Natural killer cell treated with Interleukin-12 subunit alpha and Interleukin-12 subunit beta and Interleukin-15 and Interleukin-18, amount 100 ng/mL, for 72 hours (primary cell): Measurements from ENCODE around the gene ZNF787. TPM values are rescaled to one million over a fixed set of nuclear protein-coding genes. Genes with fewer than 3 reads are reported as not detected.
"Not testable (repeated sequence)": the region's sequence is repeated elsewhere in the genome, so short reads cannot be mapped to it uniquely, and the experiment has no call there.

Experiments
- ATAC-seq, 2 donors: fragments of 150-1000 bp; cut with Tn5 transposase in 1 of 2; sonication (Bioruptor Pico), chemical (Tn5 transposase) in 1 of 2; 2 replicates each; pipeline ENCODE4 v1.10.0; 2021
- DNase-seq: peaks from one replicate; pipeline ENCODE4 v3.0.0; 2022; ENCODE audit warnings: low spot score
- H3K27ac Mint-ChIP-seq, 2 donors: 1 replicate in 1 of 2; 2 replicates in 1 of 2; pipeline ENCODE4 v1.8.0; 2022; ENCODE audit warnings: mixed read lengths in 2 of 2, mild to moderate bottlenecking in 1 of 2, moderate library complexity in 1 of 2
- H3K27me3 Mint-ChIP-seq, 2 donors: 1 replicate in 1 of 2; 2 replicates in 1 of 2; pipeline ENCODE4 v1.8.0; 2022; ENCODE audit warnings: mixed read lengths in 2 of 2
- H3K36me3 Mint-ChIP-seq: one replicate; pipeline ENCODE4 v1.8.0; 2022; ENCODE audit warnings: mixed read lengths
- H3K4me1 Mint-ChIP-seq, 2 donors: 1 replicate in 1 of 2; 2 replicates in 1 of 2; pipeline ENCODE4 v1.8.0; 2022; ENCODE audit warnings: low read depth in 2 of 2, mixed read lengths in 2 of 2, mild to moderate bottlenecking in 1 of 2
- H3K4me3 Mint-ChIP-seq: one replicate; pipeline ENCODE4 v1.8.0; 2022; ENCODE audit warnings: mixed read lengths
- H3K9me3 Mint-ChIP-seq: 2 replicates; pipeline ENCODE4 v1.8.0; 2022; ENCODE audit warnings: mixed read lengths
- total RNA-seq, 2 donors: library from RNA; stranded (reverse); gene quantifications; one replicate each; pipeline ENCODE4 v1.2.3, GENCODE V29; 2022

The ZNF787 gene
- total RNA-seq, 2 donors from 2014 or later, result 39.2 to 60.6 TPM

- H3K4me1 Mint-ChIP-seq, result peaks cover 41 to 46% of the 10 kb centered on the region in 2 donors
- peak; percentile 83 to 93 for ATAC-seq
Observed at GRCh38 chr19:56111601-56112312, 9.3 kb downstream of the ZNF787 start.

GRCh38 chr19:56110515-56111448, 10.3 kb downstream of the ZNF787 start:
- Mint-ChIP-seq H3K4me3 (no peak overlapping the region), H3K9me3 (no peaks in the 10 kb centered on the region), H3K27me3 (no peaks in the 10 kb centered on the region), H3K27ac (peak overlapping the region; percentile 35 to 53), H3K4me1 (peaks cover 43 to 51% of the 10 kb centered on the region in 2 donors), H3K36me3 (no peaks in the 10 kb centered on the region)
- peak; percentile 22 for DNase-seq
- no peak for ATAC-seq

More at GRCh38 chr19:56111601-56112312, 9.3 kb downstream of the ZNF787 start:
- Mint-ChIP-seq H3K27ac (peak overlapping the region; percentile 35 to 76), H3K36me3 (no peaks in the 10 kb centered on the region), H3K4me3 (peak overlapping the region; percentile 52), H3K9me3 (no peaks in the 10 kb centered on the region), H3K27me3 (no peaks in the 10 kb centered on the region)
- peak; percentile 81 for DNase-seq

GRCh38 chr19:56109226-56109625, 11.9 kb downstream of the ZNF787 start:
- DNase-seq (peak; percentile 20), ATAC-seq (no peak)
- Mint-ChIP-seq H3K27ac (no peak overlapping the region), H3K4me3 (no peak overlapping the region), H3K36me3 (no peaks in the 10 kb centered on the region), H3K4me1 (peaks cover 35 to 47% of the 10 kb centered on the region in 2 donors), H3K9me3 (no peaks in the 10 kb centered on the region), H3K27me3 (no peaks in the 10 kb centered on the region)

- H3K4me3 Mint-ChIP-seq, result no peak overlapping the region
- H3K4me1 Mint-ChIP-seq, result peaks cover 34 to 47% of the 10 kb centered on the region in 2 donors
- H3K36me3 Mint-ChIP-seq, result no peaks in the 10 kb centered on the region
- DNase-seq, result peak; percentile 48
- ATAC-seq, result no peak
- H3K27me3 Mint-ChIP-seq, result no peaks in the 10 kb centered on the region
- H3K27ac Mint-ChIP-seq, result no peak overlapping the region
- H3K9me3 Mint-ChIP-seq, result no peaks in the 10 kb centered on the region
Observed at GRCh38 chr19:56108447-56109195, 12.5 kb downstream of the ZNF787 start.

GRCh38 chr19:56107626-56108351, 13.3 kb downstream of the ZNF787 start:
- no peaks in the 10 kb centered on the region for H3K27me3 Mint-ChIP-seq
- no peaks in the 10 kb centered on the region for H3K9me3 Mint-ChIP-seq
- H3K36me3 Mint-ChIP-seq, result no peaks in the 10 kb centered on the region
- H3K27ac Mint-ChIP-seq, result no peak overlapping the region
- peak; percentile 59 for DNase-seq
- H3K4me3 Mint-ChIP-seq, result no peak overlapping the region
- H3K4me1 Mint-ChIP-seq, result peaks cover 27 to 40% of the 10 kb centered on the region in 2 donors
- no peak for ATAC-seq

GRCh38 chr19:56106993-56107392, 14.1 kb downstream of the ZNF787 start:
- Mint-ChIP-seq H3K9me3 (no peaks in the 10 kb centered on the region), H3K4me1 (peaks cover 20 to 38% of the 10 kb centered on the region in 2 donors), H3K27ac (no peak overlapping the region), H3K27me3 (no peaks in the 10 kb centered on the region), H3K36me3 (no peaks in the 10 kb centered on the region), H3K4me3 (no peak overlapping the region)
- no peak for ATAC-seq
- DNase-seq, result peak; percentile 44

- peak; percentile 45 for DNase-seq
- H3K4me1 Mint-ChIP-seq, result peaks cover 16 to 34% of the 10 kb centered on the region in 2 donors
- ATAC-seq, result no peak
- H3K9me3 Mint-ChIP-seq, result no peaks in the 10 kb centered on the region
- no peak overlapping the region for H3K27ac Mint-ChIP-seq
- H3K36me3 Mint-ChIP-seq, result peaks cover 2% of the 10 kb centered on the region
- H3K4me3 Mint-ChIP-seq, result no peak overlapping the region
- no peaks in the 10 kb centered on the region for H3K27me3 Mint-ChIP-seq
Observed at GRCh38 chr19:56106397-56106849, 14.7 kb downstream of the ZNF787 start.

- H3K27me3 Mint-ChIP-seq, H3K27ac Mint-ChIP-seq: not testable (repeated sequence)
Observed at GRCh38 chr19:56105831-56106396, 15.2 kb downstream of the ZNF787 start.

GRCh38 chr19:56105090-56105701, 15.9 kb downstream of the ZNF787 start:
- H3K27ac Mint-ChIP-seq, result no peak overlapping the region
- no peaks in the 10 kb centered on the region for H3K27me3 Mint-ChIP-seq
- H3K36me3 Mint-ChIP-seq, result peaks cover 4% of the 10 kb centered on the region
- DNase-seq (peak; percentile 63), ATAC-seq (peak in 1 of 2 donors; percentile 62)
- H3K4me3 Mint-ChIP-seq, result no peak overlapping the region
- no peaks in the 10 kb centered on the region for H3K9me3 Mint-ChIP-seq
- peaks cover 16 to 27% of the 10 kb centered on the region in 2 donors for H3K4me1 Mint-ChIP-seq

More at GRCh38 chr19:56105831-56106396, 15.2 kb downstream of the ZNF787 start:
- H3K36me3 Mint-ChIP-seq, H3K9me3 Mint-ChIP-seq, ATAC-seq, H3K4me3 Mint-ChIP-seq: not testable (repeated sequence)
- peak; percentile 35 for DNase-seq
- H3K4me1 Mint-ChIP-seq, result peaks cover 16 to 32% of the 10 kb centered on the region in 2 donors

- no peaks in the 10 kb centered on the region for H3K9me3 Mint-ChIP-seq
- H3K4me1 Mint-ChIP-seq, result peaks cover 16 to 29% of the 10 kb centered on the region in 2 donors
- DNase-seq (no peak), ATAC-seq (no peak)
- no peak overlapping the region for H3K4me3 Mint-ChIP-seq
- no peaks in the 10 kb centered on the region for H3K27me3 Mint-ChIP-seq
- no peak overlapping the region for H3K27ac Mint-ChIP-seq
- H3K36me3 Mint-ChIP-seq, result peaks cover 4% of the 10 kb centered on the region
Observed at GRCh38 chr19:56104423-56104822, 16.7 kb downstream of the ZNF787 start.

GRCh38 chr19:56103027-56103614, 18.0 kb downstream of the ZNF787 start:
- H3K4me1 Mint-ChIP-seq, result peaks cover 12 to 27% of the 10 kb centered on the region in 2 donors
- ATAC-seq (no peak), DNase-seq (no peak)
- H3K36me3 Mint-ChIP-seq, result peaks cover 4% of the 10 kb centered on the region
- H3K27ac Mint-ChIP-seq, result peak overlapping the region in 1 of 2 donors; percentile 41
- no peaks in the 10 kb centered on the region for H3K27me3 Mint-ChIP-seq
- no peaks in the 10 kb centered on the region for H3K9me3 Mint-ChIP-seq
- H3K4me3 Mint-ChIP-seq, result no peak overlapping the region
